Left lung (tissue), 10 donors: ENCODE measurements around the gene B4GAT1. TPM values are rescaled to one million over a fixed set of nuclear protein-coding genes. Genes with fewer than 3 reads are reported as not detected.

Experiments used
- ATAC-seq: fragments of 200-7000 bp; cut with Tn5 transposase; one replicate; pipeline ENCODE4 v1.9.1; 2020; ENCODE audit warnings: moderate library complexity
- DNase-seq, 4 donors: peaks; one replicate each; pipeline ENCODE4 v3.0.0-alpha.2; 2013 to 2020
- H3K27ac ChIP-seq, 2 donors: fragments of 200-600 bp; sonication (generic) in 1 of 2; one replicate each; pipeline versions ENCODE4 v1.5.0 to v1.8.0; 2020 to 2021
- H3K27me3 ChIP-seq, 2 donors: fragments of 200-600 bp; sonication (generic) in 1 of 2; one replicate each; pipeline versions ENCODE4 v1.5.0 to v1.8.0; 2020 to 2021
- H3K36me3 ChIP-seq, 2 donors: fragments of 200-600 bp; sonication (generic) in 1 of 2; one replicate each; pipeline versions ENCODE4 v1.5.0 to v1.8.0; 2020 to 2021
- H3K4me1 ChIP-seq, 2 donors: fragments of 200-600 bp; one replicate each; pipeline ENCODE4 v1.8.0; 2021
- H3K4me3 ChIP-seq, 2 donors: fragments of 200-600 bp; sonication (generic) in 1 of 2; one replicate each; pipeline versions ENCODE4 v1.5.0 to v1.8.0; 2020 to 2021; ENCODE audit warnings: mild to moderate bottlenecking in 1 of 2
- H3K9me3 ChIP-seq, 2 donors: fragments of 200-600 bp; sonication (generic) in 1 of 2; one replicate each; pipeline versions ENCODE4 v1.5.0 to v1.8.0; 2020 to 2021
- intact Hi-C, 2 donors: fragments of 100-400 bp; cut with DNase I; formaldehyde crosslinking; loops; one replicate each; pipeline versions ENCODE4 v1.11.2 to v1.14.2; 2022
- polyA plus RNA-seq, 6 donors: library from polyadenylated mRNA; unstranded; fragments of 120-200 nt; gene quantifications; one replicate each; pipeline ENCODE4 v1.2.1, GENCODE V29; 2013; ENCODE audit not compliant: insufficient read length in 6 of 6
- total RNA-seq, 2 donors: library from RNA; stranded (reverse); fragmentation: NEBNext Ultra II Directional; extraction: Animal tissue kit (Norgen Biotek cat#: 25700); gene quantifications; one replicate each; pipeline ENCODE4 v1.2.1, GENCODE V29; 2021
- TF ChIP-seq, protein P1 (sequence below), 2 donors: fragments of 200-600 bp; sonication (generic) in 1 of 2; IDR thresholded peaks; one replicate each; pipeline versions ENCODE4 v1.5.0 to v1.8.0; 2021; ENCODE audit warnings: antibody characterized with exemption in 2 of 2
- donor health status: DM: no; HTN: yes; CAD: no.
- donor health status: DM: no; HTN: no; CAD: no.

The B4GAT1 gene
- total and polyA plus RNA-seq, 8 donors, result 22.9 to 35.9 (median 30.2) TPM

DNA sequence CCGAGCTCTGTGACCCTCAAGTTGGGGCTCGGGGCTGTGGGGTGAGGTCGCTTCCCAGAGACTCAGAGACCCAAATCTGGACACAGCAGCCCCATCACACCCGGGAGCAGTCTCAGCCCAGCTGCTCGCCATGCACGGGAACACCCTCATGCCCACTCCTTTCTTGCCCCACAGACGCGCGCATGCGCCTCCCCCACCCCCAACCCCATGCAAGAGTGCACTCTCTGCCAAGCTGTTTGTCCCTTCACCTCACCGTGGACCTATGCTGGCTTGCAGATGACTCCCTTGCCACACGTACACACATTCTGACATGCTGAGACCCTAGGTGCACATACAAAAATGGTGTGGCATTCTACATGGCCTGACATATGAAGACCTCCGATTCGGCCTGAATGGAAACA is 30.1 kb downstream of the B4GAT1 start:
- Histone ChIP-seq H3K27me3 (peaks cover 0 to 21% of the 10 kb centered on the region in 2 donors), H3K27ac (peak overlapping the region; percentile 41 to 82), H3K9me3 (no peaks in the 10 kb centered on the region), H3K4me1 (peaks cover 14 to 43% of the 10 kb centered on the region in 2 donors), H3K36me3 (no peaks in the 10 kb centered on the region), H3K4me3 (peak overlapping the region in 1 of 2 donors; percentile 62)
- TF ChIP-seq, protein P1, sequence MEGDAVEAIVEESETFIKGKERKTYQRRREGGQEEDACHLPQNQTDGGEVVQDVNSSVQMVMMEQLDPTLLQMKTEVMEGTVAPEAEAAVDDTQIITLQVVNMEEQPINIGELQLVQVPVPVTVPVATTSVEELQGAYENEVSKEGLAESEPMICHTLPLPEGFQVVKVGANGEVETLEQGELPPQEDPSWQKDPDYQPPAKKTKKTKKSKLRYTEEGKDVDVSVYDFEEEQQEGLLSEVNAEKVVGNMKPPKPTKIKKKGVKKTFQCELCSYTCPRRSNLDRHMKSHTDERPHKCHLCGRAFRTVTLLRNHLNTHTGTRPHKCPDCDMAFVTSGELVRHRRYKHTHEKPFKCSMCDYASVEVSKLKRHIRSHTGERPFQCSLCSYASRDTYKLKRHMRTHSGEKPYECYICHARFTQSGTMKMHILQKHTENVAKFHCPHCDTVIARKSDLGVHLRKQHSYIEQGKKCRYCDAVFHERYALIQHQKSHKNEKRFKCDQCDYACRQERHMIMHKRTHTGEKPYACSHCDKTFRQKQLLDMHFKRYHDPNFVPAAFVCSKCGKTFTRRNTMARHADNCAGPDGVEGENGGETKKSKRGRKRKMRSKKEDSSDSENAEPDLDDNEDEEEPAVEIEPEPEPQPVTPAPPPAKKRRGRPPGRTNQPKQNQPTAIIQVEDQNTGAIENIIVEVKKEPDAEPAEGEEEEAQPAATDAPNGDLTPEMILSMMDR (IDR thresholded peaks at IDR 0.05), result no peak
- intact Hi-C loops, result loop anchor here in 1 of 2 donors (10.0 kb wide), 1 partner anchor 67 kb away; no protein-coding TSS in a partner anchor
- ATAC-seq (no peak), DNase-seq (peak in 3 of 4 donors; percentile 78 to 79 (median 79))

- Histone ChIP-seq H3K9me3 (no peaks in the 10 kb centered on the region), H3K27me3 (peaks cover 0 to 21% of the 10 kb centered on the region in 2 donors), H3K4me1 (peaks cover 14 to 48% of the 10 kb centered on the region in 2 donors), H3K36me3 (no peaks in the 10 kb centered on the region), H3K27ac (peak within 1 kb of the TSS; percentile 41 to 82), H3K4me3 (peak within 1 kb of the TSS; percentile 44 to 62)
- ATAC-seq (peak; percentile 8), DNase-seq (peak; percentile 72 to 93 (median 83))
- intact Hi-C loops, result loop anchor here in 1 of 2 donors (10.0 kb wide), 1 partner anchor 68 kb away; no protein-coding TSS in a partner anchor
- TF ChIP-seq, protein P1 (IDR thresholded peaks at IDR 0.05), result no peak
Observed at GRCh38 chr11:66316849-66317251, 30.6 kb downstream of the B4GAT1 start, which contains the start of gene CD248. CD248 (minus strand) TSS chr11:66317044; CDS start chr11:66317027, 17 bp downstream.

DNA sequence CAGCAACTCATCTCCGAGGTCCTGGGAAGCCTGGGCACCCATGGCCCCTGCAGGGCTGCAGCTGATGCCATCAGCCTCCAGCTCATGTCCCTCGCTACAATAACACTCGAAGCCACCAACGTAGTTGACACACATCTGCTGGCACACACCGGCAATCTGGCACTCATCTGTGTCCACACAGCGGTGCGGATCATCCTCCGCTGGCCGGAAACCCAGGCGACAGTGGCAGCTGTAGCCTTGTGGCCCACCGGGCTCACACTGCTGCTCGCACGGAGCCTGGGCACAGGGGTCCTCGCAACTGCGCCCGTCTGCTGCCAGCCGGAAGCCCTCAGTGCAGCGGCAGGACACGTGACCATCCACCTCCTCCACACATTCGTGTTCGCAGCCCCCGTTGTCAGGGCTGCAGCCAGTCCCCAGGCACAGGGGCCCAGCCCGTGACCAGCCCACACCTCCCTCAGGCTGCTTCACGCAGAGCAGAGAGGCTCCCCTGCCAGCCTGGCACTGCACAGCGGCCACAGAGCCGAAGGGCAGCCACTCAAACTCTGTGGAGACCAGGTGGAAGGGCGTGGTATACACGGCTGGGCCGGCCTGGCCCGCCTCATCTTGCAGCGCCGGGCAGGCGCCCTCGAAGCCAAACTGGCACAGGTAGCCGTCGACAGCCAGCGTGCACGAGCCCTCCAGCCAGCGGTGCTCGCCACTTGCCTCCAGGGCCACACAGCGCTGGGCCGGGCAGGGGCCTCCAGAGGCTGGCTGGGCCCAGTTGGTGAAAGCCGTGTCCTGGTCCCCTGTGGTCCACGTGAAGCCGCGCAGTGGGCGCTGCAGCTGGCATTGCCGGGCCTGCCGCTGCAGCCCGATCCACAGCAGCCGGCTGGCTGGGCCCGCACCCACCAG is 31.3 kb downstream of the B4GAT1 start:
- Histone ChIP-seq H3K27me3 (peaks cover 0 to 21% of the 10 kb centered on the region in 2 donors), H3K36me3 (no peaks in the 10 kb centered on the region), H3K4me1 (peaks cover 14 to 53% of the 10 kb centered on the region in 2 donors), H3K4me3 (peak overlapping the region; percentile 44 to 62), H3K9me3 (no peaks in the 10 kb centered on the region), H3K27ac (peak overlapping the region; percentile 41 to 44)
- peak in 1 of 4 donors; percentile 78 for DNase-seq
- TF ChIP-seq, protein P1 (IDR thresholded peaks at IDR 0.05), result no peak
- intact Hi-C loops, result loop anchor here in 1 of 2 donors (10.0 kb wide), 1 partner anchor 69 kb away; no protein-coding TSS in a partner anchor
- ATAC-seq, result no peak

- Histone ChIP-seq H3K27ac (peak overlapping the region in 1 of 2 donors; percentile 44), H3K4me1 (peaks cover 14 to 53% of the 10 kb centered on the region in 2 donors), H3K27me3 (peaks cover 0 to 21% of the 10 kb centered on the region in 2 donors), H3K9me3 (no peaks in the 10 kb centered on the region), H3K36me3 (no peaks in the 10 kb centered on the region), H3K4me3 (peak overlapping the region; percentile 44 to 62)
- intact Hi-C loops, result loop anchor here in 1 of 2 donors (10.0 kb wide), 1 partner anchor 69 kb away; no protein-coding TSS in a partner anchor
- ATAC-seq (no peak), DNase-seq (peak in 1 of 4 donors; percentile 42)
- TF ChIP-seq, protein P1 (IDR thresholded peaks at IDR 0.05), result no peak
Observed at GRCh38 chr11:66315498-66315885, 31.9 kb downstream of the B4GAT1 start.
